Gastrocnemius medialis (tissue), 4 donors: ENCODE data around the gene SHPK.

Source experiments
- POLR2A ChIP-seq, 2 donors: fragments of 450-650 bp; IDR thresholded peaks; one replicate each; pipeline ENCODE4 v1.6.1; 2017; ENCODE audit warnings: antibody characterized with exemption in 2 of 2, mild to moderate bottlenecking in 2 of 2, moderate library complexity in 2 of 2
- TF ChIP-seq, protein P1 (sequence below), 5 experiments: fragments of 450-650 bp in 3 of 5; fragments of 200-600 bp in 2 of 5; sonication (generic) in 2 of 5; IDR thresholded peaks in 4 of 5; conservative IDR thresholded peaks in 1 of 5; 1 replicate in 4 of 5; 2 replicates in 1 of 5; pipeline ENCODE4 v1.5.1; 2016 to 2019; ENCODE audit warnings: antibody characterized with exemption in 5 of 5, mild to moderate bottlenecking in 3 of 5, moderate library complexity in 3 of 5

DNA sequence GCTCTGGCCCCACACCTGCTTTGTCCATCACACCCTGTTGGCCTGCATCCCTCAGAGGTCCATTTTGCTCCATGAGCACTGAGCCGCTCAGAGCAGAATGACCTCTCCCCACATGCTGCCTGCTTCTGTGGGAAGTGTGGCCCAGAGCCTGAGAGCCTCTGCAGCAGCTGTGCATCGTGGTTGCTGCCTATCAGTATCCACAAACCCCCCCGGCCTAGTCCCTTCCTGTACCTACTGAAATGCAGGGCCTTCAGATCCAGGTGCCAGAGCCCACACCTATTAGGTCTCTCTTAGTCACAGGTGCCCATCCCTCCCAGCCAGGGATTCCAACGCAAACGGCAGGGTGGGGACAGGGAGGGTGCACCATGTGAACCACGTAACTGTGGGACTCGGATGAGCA lies 61.8 kb downstream of the SHPK start:
- no peak for TF ChIP-seq POLR2A (IDR thresholded peaks at IDR 0.05)
- TF ChIP-seq, protein P1, sequence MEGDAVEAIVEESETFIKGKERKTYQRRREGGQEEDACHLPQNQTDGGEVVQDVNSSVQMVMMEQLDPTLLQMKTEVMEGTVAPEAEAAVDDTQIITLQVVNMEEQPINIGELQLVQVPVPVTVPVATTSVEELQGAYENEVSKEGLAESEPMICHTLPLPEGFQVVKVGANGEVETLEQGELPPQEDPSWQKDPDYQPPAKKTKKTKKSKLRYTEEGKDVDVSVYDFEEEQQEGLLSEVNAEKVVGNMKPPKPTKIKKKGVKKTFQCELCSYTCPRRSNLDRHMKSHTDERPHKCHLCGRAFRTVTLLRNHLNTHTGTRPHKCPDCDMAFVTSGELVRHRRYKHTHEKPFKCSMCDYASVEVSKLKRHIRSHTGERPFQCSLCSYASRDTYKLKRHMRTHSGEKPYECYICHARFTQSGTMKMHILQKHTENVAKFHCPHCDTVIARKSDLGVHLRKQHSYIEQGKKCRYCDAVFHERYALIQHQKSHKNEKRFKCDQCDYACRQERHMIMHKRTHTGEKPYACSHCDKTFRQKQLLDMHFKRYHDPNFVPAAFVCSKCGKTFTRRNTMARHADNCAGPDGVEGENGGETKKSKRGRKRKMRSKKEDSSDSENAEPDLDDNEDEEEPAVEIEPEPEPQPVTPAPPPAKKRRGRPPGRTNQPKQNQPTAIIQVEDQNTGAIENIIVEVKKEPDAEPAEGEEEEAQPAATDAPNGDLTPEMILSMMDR (IDR thresholded peaks at IDR 0.05 in 4 of 5, conservative IDR thresholded peaks at IDR 0.05 in 1 of 5), result no peak
